CD4-positive, CD25-positive, alpha-beta regulatory T cell (primary cell): ENCODE results near the gene AUTS2. TPM values are rescaled to one million over a fixed set of nuclear protein-coding genes. Genes with fewer than 3 reads are reported as not detected.

ENCODE experiments used
- ATAC-seq, 2 donors: fragments of 150-1000 bp; cut with Tn5 transposase; one replicate each; pipeline ENCODE4 v1.10.0; 2021; ENCODE audit warnings: low read depth in 2 of 2, moderate number of reproducible peaks in 2 of 2, moderate library complexity in 1 of 2
- DNase-seq, 3 donors: peaks; one replicate each; pipeline versions ENCODE4 v3.0.0 to v3.0.0-alpha.2; 2012 to 2022; ENCODE audit warnings: mixed read lengths in 1 of 3
- H3K27ac ChIP-seq: one replicate; pipeline ENCODE4 v1.7.0; 2013; ENCODE audit warnings: mild to moderate bottlenecking, low read length; ENCODE audit not compliant: insufficient read depth, poor library complexity, severe bottlenecking
- H3K27me3 ChIP-seq: one replicate; pipeline ENCODE4 v1.7.0; 2013; ENCODE audit warnings: low read length; ENCODE audit not compliant: control insufficient read depth, insufficient read depth
- H3K36me3 ChIP-seq: one replicate; pipeline ENCODE4 v1.7.0; 2013; ENCODE audit warnings: mild to moderate bottlenecking, low read length, moderate library complexity; ENCODE audit not compliant: control insufficient read depth, insufficient read depth
- H3K4me1 ChIP-seq: 2 replicates; pipeline ENCODE4 v1.7.0; 2013; ENCODE audit warnings: mild to moderate bottlenecking, low read length; ENCODE audit not compliant: insufficient read depth, control insufficient read depth, poor library complexity, severe bottlenecking
- H3K4me3 ChIP-seq: one replicate; pipeline ENCODE4 v1.7.0; 2013; ENCODE audit warnings: low read depth, mild to moderate bottlenecking, low read length, moderate library complexity
- H3K9me3 ChIP-seq, 2 experiments: 1 replicate in 1 of 2; 2 replicates in 1 of 2; pipeline ENCODE4 v1.7.0; 2013; ENCODE audit warnings: low read length in 2 of 2, mild to moderate bottlenecking in 1 of 2, moderate library complexity in 1 of 2; ENCODE audit not compliant: control insufficient read depth in 2 of 2
- H3K27ac Mint-ChIP-seq, 3 donors: one replicate each; pipeline ENCODE4 v1.8.0; 2020 to 2022; ENCODE audit warnings: mild to moderate bottlenecking in 3 of 3, mixed read lengths in 3 of 3, moderate library complexity in 2 of 3
- H3K27me3 Mint-ChIP-seq: one replicate; pipeline ENCODE4 v1.8.0; 2022; ENCODE audit warnings: mild to moderate bottlenecking, mixed read lengths
- H3K36me3 Mint-ChIP-seq: one replicate; pipeline ENCODE4 v1.8.0; 2020; ENCODE audit warnings: mixed read lengths
- H3K4me1 Mint-ChIP-seq, 4 donors: one replicate each; pipeline ENCODE4 v1.8.0; 2020 to 2022; ENCODE audit warnings: mixed read lengths in 4 of 4, mild to moderate bottlenecking in 1 of 4
- H3K4me3 Mint-ChIP-seq, 4 donors: one replicate each; pipeline ENCODE4 v1.8.0; 2020 to 2022; ENCODE audit warnings: mild to moderate bottlenecking in 4 of 4, mixed read lengths in 4 of 4, moderate library complexity in 3 of 4
- H3K9me3 Mint-ChIP-seq, 7 donors: one replicate each; pipeline ENCODE4 v1.8.0; 2020 to 2022; ENCODE audit warnings: mixed read lengths in 7 of 7, mild to moderate bottlenecking in 3 of 7, moderate library complexity in 2 of 7
- polyA plus RNA-seq, 4 donors: library from polyadenylated mRNA; unstranded; fragments of 300-500 nt; fragmentation: Illumina TruSeq; gene quantifications; one replicate each; pipeline ENCODE4 v1.2.3, GENCODE V29; 2021
- total RNA-seq: library from RNA; stranded (reverse); gene quantifications from one replicate; pipeline ENCODE4 v1.2.3, GENCODE V29; 2022

AUTS2 gene
- total and polyA plus RNA-seq, 5 donors from 2014 or later: 0.47 to 32.4 (median 0.74) TPM

- Mint-ChIP-seq H3K4me1 (no peaks in the 10 kb centered on the region), H3K27ac (no peak overlapping the region), H3K27me3 (no peaks in the 10 kb centered on the region), H3K4me3 (no peak overlapping the region), H3K36me3 (no peaks in the 10 kb centered on the region), H3K9me3 (peaks cover 0 to 5% (median 1%) of the 10 kb centered on the region in 7 donors)
- ATAC-seq: no peak
- no peak overlapping the region for H3K27ac ChIP-seq
- no peaks in the 10 kb centered on the region for H3K9me3 ChIP-seq
- no peak for DNase-seq
- no peaks in the 10 kb centered on the region for H3K36me3 ChIP-seq
- H3K27me3 ChIP-seq: no peaks in the 10 kb centered on the region
- no peaks in the 10 kb centered on the region for H3K4me1 ChIP-seq
- no peak overlapping the region for H3K4me3 ChIP-seq
Observed at GRCh38 chr7:69676247-69676646, 78.0 kb downstream of the AUTS2 start.

GRCh38 chr7:69677054-69677852 lies 79.0 kb downstream of the AUTS2 start:
- Mint-ChIP-seq H3K27ac (no peak overlapping the region), H3K36me3 (no peaks in the 10 kb centered on the region)

GRCh38 chr7:69677881-69678493 lies 79.7 kb downstream of the AUTS2 start:
- Histone ChIP-seq H3K9me3 (no peaks in the 10 kb centered on the region), H3K27me3 (no peaks in the 10 kb centered on the region), H3K4me1 (no peaks in the 10 kb centered on the region), H3K36me3 (no peaks in the 10 kb centered on the region), H3K4me3 (no peak overlapping the region), H3K27ac (no peak overlapping the region)
- Mint-ChIP-seq H3K27ac (no peak overlapping the region), H3K9me3 (peaks cover 0 to 5% (median 0%) of the 10 kb centered on the region in 7 donors), H3K4me3 (no peak overlapping the region), H3K27me3 (no peaks in the 10 kb centered on the region), H3K36me3 (no peaks in the 10 kb centered on the region), H3K4me1 (no peaks in the 10 kb centered on the region)
- DNase-seq (no peak), ATAC-seq (no peak)

More at GRCh38 chr7:69677054-69677852, 79.0 kb downstream of the AUTS2 start:
- H3K27me3 Mint-ChIP-seq: no peaks in the 10 kb centered on the region
- no peak overlapping the region for H3K4me3 Mint-ChIP-seq
- Histone ChIP-seq H3K27ac (no peak overlapping the region), H3K36me3 (no peaks in the 10 kb centered on the region), H3K4me3 (no peak overlapping the region), H3K9me3 (no peaks in the 10 kb centered on the region), H3K4me1 (no peaks in the 10 kb centered on the region), H3K27me3 (no peaks in the 10 kb centered on the region)
- no peaks in the 10 kb centered on the region for H3K4me1 Mint-ChIP-seq
- ATAC-seq: no peak
- peaks cover 0 to 5% (median under 1%) of the 10 kb centered on the region in 7 donors for H3K9me3 Mint-ChIP-seq
- no peak for DNase-seq

- ATAC-seq (no peak), DNase-seq (no peak)
- Histone ChIP-seq H3K27me3 (no peaks in the 10 kb centered on the region), H3K4me3 (no peak overlapping the region), H3K27ac (no peak overlapping the region), H3K4me1 (no peaks in the 10 kb centered on the region), H3K36me3 (no peaks in the 10 kb centered on the region), H3K9me3 (no peaks in the 10 kb centered on the region)
- no peak overlapping the region for H3K4me3 Mint-ChIP-seq
- H3K9me3 Mint-ChIP-seq: peaks cover 0 to 5% (median 0%) of the 10 kb centered on the region in 7 donors
- no peaks in the 10 kb centered on the region for H3K4me1 Mint-ChIP-seq
- no peaks in the 10 kb centered on the region for H3K27me3 Mint-ChIP-seq
- H3K36me3 Mint-ChIP-seq: no peaks in the 10 kb centered on the region
- H3K27ac Mint-ChIP-seq: no peak overlapping the region
Observed at GRCh38 chr7:69678494-69679187, 80.4 kb downstream of the AUTS2 start.

GRCh38 chr7:69681181-69681580 lies 82.9 kb downstream of the AUTS2 start:
- ATAC-seq (no peak), DNase-seq (no peak)
- H3K27me3 ChIP-seq: no peaks in the 10 kb centered on the region
- Mint-ChIP-seq H3K27me3 (no peaks in the 10 kb centered on the region), H3K4me3 (no peak overlapping the region), H3K36me3 (no peaks in the 10 kb centered on the region), H3K27ac (no peak overlapping the region), H3K9me3 (peaks cover 0 to 5% (median 0%) of the 10 kb centered on the region in 7 donors), H3K4me1 (no peaks in the 10 kb centered on the region)
- no peaks in the 10 kb centered on the region for H3K36me3 ChIP-seq
- H3K4me3 ChIP-seq: no peak overlapping the region
- H3K4me1 ChIP-seq: no peaks in the 10 kb centered on the region
- no peak overlapping the region for H3K27ac ChIP-seq
- H3K9me3 ChIP-seq: no peaks in the 10 kb centered on the region

- Mint-ChIP-seq H3K9me3 (peaks cover 0 to 5% (median 0%) of the 10 kb centered on the region in 7 donors), H3K27ac (no peak overlapping the region), H3K27me3 (no peaks in the 10 kb centered on the region), H3K4me1 (no peaks in the 10 kb centered on the region), H3K36me3 (no peaks in the 10 kb centered on the region), H3K4me3 (no peak overlapping the region)
- no peak for ATAC-seq
- H3K36me3 ChIP-seq: no peaks in the 10 kb centered on the region
- no peaks in the 10 kb centered on the region for H3K27me3 ChIP-seq
- DNase-seq: no peak
- H3K4me1 ChIP-seq: no peaks in the 10 kb centered on the region
- no peak overlapping the region for H3K4me3 ChIP-seq
- no peak overlapping the region for H3K27ac ChIP-seq
- no peaks in the 10 kb centered on the region for H3K9me3 ChIP-seq
Observed at GRCh38 chr7:69682518-69682917, 84.2 kb downstream of the AUTS2 start.

- peaks cover 0 to 5% (median 0%) of the 10 kb centered on the region in 7 donors for H3K9me3 Mint-ChIP-seq
Observed at GRCh38 chr7:69683002-69683401, 84.7 kb downstream of the AUTS2 start.

More at GRCh38 chr7:69683002-69683401, 84.7 kb downstream of the AUTS2 start:
- Mint-ChIP-seq H3K36me3 (no peaks in the 10 kb centered on the region), H3K27me3 (no peaks in the 10 kb centered on the region), H3K4me1 (no peaks in the 10 kb centered on the region), H3K27ac (no peak overlapping the region), H3K4me3 (no peak overlapping the region)
- ATAC-seq (no peak), DNase-seq (no peak)
- Histone ChIP-seq H3K36me3 (no peaks in the 10 kb centered on the region), H3K27ac (no peak overlapping the region), H3K4me3 (no peak overlapping the region), H3K27me3 (no peaks in the 10 kb centered on the region), H3K4me1 (no peaks in the 10 kb centered on the region), H3K9me3 (no peaks in the 10 kb centered on the region)
